Prostate gland (tissue), 2 donors: Measurements from ENCODE around the gene TAC4.

ENCODE experiments used
- CTCF ChIP-seq, 4 experiments: fragments of 200-600 bp in 2 of 4; fragments of 450-650 bp in 2 of 4; sonication (generic) in 2 of 4; IDR thresholded peaks; 1 replicate in 3 of 4; 2 replicates in 1 of 4; pipeline ENCODE4 v1.5.1; 2016 to 2019; ENCODE audit warnings: antibody characterized with exemption in 4 of 4, mild to moderate bottlenecking in 2 of 4, moderate library complexity in 2 of 4
- POLR2A ChIP-seq: fragments of 450-650 bp; IDR thresholded peaks from one replicate; pipeline ENCODE4 v1.6.1; 2016; ENCODE audit warnings: antibody characterized with exemption, mild to moderate bottlenecking

DNA sequence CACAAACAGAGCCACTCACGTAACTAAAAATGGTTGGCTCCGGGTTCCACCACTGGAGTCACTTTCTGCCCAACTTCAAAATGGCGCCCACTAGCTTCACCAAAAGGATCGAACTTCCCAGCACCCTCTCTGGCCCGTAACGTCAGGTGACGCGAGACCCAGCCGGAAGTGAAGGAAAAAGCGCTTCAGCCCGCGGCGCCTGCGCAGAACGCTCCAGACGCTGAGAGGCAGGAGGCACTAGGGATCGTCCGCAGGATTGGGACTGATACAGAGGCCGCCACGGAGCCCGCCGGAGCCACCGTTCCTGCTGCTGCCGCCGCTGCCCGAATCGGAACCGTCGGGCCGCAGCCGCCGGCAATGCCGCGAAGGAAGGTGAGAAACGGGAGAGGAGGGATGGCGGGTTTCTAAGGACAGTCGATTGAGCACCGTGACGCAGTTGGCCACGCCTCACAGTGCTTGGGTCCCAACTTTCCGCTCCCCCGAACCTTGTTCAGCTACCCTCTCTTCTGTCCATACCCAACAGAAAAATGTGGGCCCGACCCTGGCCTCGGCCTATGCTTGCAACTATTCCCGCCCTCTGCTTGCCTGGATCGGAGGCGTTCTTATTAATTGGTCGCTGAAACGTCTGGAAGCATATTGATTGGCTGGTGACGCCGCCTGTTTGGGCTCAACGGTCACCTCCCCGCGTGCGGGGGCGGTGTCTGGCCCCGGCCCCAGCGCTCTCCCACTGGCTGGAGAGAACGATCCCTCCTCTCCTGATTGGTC is 59.2 kb downstream of the TAC4 start, which contains the start of gene KAT7:
- TF ChIP-seq CTCF (IDR thresholded peaks at IDR 0.05): peak; percentile 9 to 73 (median 38)
- peak; percentile 82 for TF ChIP-seq POLR2A
